CD4-positive, alpha-beta T cell treated with Interleukin-6 at 100 ng/mL for 8 hours (primary cell): ENCODE data around the gene PCDHA1.
"Not testable (repeated sequence)": the region's sequence is repeated elsewhere in the genome, so short reads cannot be mapped to it uniquely, and the experiment has no call there.

Experiments used
- DNase-seq: peaks from one replicate; pipeline ENCODE4 v3.0.0-alpha.2; 2020; ENCODE audit warnings: mixed read lengths, low spot score

The PCDHA1 gene

GRCh38 chr5:140808241-140808888 is 22.4 kb downstream of the PCDHA1 start:
- DNase-seq, result not testable (repeated sequence)

- no peak for DNase-seq
Measured at GRCh38 chr5:140808889-140809291, 22.9 kb downstream of the PCDHA1 start.

- DNase-seq, result no peak
Measured at GRCh38 chr5:140821375-140822280, 35.7 kb downstream of the PCDHA1 start, which contains the start of gene PCDHA5. TSS of gene PCDHA5 (plus strand) at chr5:140821613.

DNA sequence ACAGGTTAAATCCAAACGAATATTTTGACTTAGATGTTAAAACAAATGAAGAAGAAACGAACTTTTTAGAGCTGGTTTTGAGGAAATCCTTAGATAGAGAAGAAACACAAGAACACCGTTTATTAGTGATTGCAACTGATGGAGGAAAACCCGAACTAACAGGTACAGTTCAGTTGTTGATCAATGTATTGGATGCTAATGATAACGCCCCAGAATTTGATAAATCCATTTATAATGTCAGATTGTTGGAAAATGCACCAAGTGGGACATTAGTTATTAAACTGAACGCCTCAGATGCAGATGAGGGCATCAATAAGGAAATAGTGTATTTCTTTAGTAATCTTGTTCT is 36.3 kb downstream of the PCDHA1 start:
- DNase-seq, result no peak

GRCh38 chr5:140822969-140823368 is 37.0 kb downstream of the PCDHA1 start:
- DNase-seq, result not testable (repeated sequence)

GRCh38 chr5:140823475-140823874 is 37.5 kb downstream of the PCDHA1 start:
- no peak for DNase-seq

DNA sequence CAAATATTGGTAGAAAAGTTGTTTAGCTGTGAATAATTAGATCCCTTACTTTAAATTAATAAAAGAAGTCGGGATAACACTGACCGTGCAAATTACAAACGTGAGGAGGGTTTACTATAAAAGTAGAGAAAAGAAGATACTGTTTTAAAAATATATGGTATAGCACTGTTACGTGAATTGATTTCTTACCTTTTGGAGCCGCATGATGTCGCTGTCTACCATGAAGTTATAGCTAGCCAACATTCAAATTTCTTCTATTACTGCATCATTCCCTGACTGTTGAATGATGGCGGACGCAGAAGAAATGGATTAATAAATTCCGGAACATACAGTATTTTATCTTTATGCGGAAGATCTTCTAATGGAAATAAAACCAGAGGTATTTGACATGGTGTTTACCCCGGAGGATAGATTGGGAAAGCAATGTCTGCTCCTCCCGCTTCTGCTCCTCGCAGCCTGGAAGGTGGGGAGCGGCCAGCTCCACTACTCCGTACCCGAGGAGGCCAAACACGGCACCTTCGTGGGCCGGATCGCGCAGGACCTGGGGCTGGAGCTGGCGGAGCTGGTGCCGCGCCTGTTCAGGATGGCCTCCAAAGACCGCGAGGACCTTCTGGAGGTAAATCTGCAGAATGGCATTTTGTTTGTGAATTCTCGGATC is 41.9 kb downstream of the PCDHA1 start, which contains the start of gene PCDHA6:
Gene PCDHA6, plus strand, starts transcription at position 257 of the 658 bp plus-strand sequence. Its CDS starts 132 bp downstream, at position 389.
- DNase-seq, result no peak

- DNase-seq, result no peak
Measured at GRCh38 chr5:140828362-140828737, 42.4 kb downstream of the PCDHA1 start.

- not testable (repeated sequence) for DNase-seq
Measured at GRCh38 chr5:140829511-140830501, 43.9 kb downstream of the PCDHA1 start.

DNA sequence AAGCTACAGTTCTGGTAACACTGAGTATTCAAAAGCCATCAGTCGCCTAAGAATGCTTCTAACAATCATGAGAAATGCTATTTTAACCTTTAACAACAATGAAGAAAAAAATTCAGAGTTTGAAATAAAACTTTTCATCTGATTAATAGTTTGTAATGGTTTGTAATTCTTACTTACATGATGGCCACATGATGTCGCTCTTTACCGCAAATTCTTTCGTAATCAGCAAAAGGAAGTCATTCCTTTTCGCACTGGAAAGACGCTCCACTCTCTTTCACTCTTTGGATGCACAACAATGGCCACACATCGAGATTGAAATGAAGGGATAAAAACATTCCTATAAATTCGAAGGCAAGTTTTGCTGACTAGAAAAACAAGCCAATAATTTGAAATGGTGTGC is 48.1 kb downstream of the PCDHA1 start, which contains the start of gene PCDHA7:
Gene PCDHA7, plus strand, starts transcription at position 277 of the 400 bp plus-strand sequence. Its CDS starts 115 bp downstream, at position 392.
- DNase-seq, result no peak

GRCh38 chr5:140834439-140835008 is 48.6 kb downstream of the PCDHA1 start:
- DNase-seq, result not testable (repeated sequence)

- DNase-seq, result no peak
Measured at GRCh38 chr5:140835622-140836510, 49.9 kb downstream of the PCDHA1 start.

DNA sequence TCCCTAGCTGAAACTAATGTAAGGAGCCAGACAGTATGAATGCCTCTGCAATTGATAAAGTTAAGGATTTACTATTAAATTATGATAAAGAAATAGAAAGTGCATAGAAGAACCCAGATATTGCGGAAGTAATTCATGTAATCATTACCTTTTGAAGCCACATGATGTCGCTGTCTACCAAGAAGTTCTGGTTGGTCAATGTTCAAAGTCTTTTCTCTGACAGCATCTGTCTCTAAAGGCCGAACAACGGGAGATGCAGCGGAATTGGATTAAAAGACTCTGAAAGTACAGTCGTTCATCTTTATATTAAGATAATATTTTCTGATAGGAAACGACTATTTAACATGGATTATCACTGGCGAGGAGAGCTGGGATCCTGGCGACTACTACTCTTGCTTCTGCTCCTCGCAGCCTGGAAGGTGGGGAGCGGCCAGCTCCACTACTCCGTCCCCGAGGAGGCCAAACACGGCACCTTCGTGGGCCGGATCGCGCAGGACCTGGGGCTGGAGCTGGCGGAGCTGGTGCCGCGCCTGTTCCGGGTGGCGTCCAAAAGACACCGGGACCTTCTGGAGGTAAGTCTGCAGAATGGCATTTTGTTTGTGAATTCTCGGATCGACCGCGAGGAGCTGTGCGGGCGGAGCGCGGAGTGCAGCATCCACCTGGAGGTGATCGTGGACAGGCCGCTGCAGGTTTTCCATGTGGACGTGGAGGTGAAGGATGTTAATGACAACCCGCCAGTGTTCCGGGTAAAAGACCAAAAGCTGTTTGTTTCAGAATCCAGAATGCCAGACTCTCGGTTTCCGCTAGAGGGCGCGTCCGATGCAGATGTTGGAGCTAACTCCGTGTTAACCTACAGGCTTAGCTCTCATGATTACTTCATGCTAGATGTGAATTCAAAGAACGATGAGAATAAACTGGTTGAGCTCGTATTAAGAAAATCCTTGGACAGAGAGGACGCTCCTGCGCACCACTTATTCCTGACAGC is 55.3 kb downstream of the PCDHA1 start, which contains the start of gene PCDHA8:
Gene PCDHA8, plus strand, starts transcription at position 210 of the 985 bp plus-strand sequence. Its CDS starts 135 bp downstream, at position 345.
- DNase-seq, result no peak

- DNase-seq, result no peak
Measured at GRCh38 chr5:140842798-140843733, 57.1 kb downstream of the PCDHA1 start.

GRCh38 chr5:140848139-140849102 is 62.5 kb downstream of the PCDHA1 start, which contains the start of gene PCDHA9:
TSS of gene PCDHA9 (plus strand) at chr5:140848382. CDS start at chr5:140848496, 114 bp downstream.
- DNase-seq, result not testable (repeated sequence)
